NCI-H2107 treated with DMSO at 0.1 percent for 48 hours (cell line): ENCODE results near the gene LRRC17.
A peak's percentile ranks its signal among the peaks of the same experiment; 100 is the strongest.

ENCODE experiments used
- DNase-seq: peaks from one replicate; lab custom pipeline; 2025; ENCODE audit not compliant: unreplicated experiment; lab: John Stamatoyannopoulos, UW

Gene LRRC17

DNA sequence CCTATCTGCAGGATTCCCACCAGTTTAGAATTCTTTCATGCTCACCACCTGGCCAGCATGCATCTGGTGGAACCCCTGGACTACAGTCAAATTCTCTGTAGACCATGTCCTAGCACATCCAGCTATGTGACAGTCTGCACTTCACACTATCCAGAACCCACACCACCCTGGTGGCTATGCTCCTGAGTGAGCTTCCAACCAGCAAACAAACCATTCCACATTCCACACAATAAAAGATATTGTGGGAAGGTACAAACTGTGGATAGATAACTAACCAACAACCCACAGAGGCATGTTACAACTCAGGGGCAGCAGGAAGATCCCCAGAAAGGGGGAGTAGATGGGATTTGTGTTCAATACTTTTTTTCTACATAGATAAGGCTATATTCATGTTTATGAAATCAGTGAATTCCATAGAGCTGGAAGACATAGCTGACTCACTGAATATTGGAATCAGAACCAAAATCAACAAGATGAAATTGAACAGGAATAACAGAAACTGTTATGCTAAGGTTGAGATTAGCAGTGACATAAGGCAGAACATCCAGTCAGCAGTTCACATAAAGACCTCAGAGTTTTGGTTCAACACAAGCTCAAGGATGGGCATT, 72.5 kb downstream of the LRRC17 start:
- DNase-seq, result no peak

DNA sequence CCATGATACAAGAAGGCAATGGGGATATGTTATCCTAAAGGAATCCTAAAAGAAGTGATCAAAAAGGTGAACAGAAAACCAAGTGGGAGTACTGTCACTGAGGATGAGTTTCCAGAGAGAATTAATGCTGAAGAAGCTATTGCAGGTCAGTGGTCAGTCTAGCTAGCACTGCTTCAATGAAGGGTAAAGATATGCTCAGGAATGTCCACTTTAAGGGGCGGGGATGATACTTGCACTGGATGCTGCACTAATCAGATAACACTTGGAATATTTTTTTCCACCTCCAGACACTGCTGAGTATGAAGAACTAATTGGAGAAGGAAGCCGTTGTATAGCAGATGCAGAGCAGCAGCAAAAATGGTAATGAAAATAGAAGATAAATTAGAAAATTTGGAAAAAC, 75.3 kb downstream of the LRRC17 start:
- no peak for DNase-seq

DNA sequence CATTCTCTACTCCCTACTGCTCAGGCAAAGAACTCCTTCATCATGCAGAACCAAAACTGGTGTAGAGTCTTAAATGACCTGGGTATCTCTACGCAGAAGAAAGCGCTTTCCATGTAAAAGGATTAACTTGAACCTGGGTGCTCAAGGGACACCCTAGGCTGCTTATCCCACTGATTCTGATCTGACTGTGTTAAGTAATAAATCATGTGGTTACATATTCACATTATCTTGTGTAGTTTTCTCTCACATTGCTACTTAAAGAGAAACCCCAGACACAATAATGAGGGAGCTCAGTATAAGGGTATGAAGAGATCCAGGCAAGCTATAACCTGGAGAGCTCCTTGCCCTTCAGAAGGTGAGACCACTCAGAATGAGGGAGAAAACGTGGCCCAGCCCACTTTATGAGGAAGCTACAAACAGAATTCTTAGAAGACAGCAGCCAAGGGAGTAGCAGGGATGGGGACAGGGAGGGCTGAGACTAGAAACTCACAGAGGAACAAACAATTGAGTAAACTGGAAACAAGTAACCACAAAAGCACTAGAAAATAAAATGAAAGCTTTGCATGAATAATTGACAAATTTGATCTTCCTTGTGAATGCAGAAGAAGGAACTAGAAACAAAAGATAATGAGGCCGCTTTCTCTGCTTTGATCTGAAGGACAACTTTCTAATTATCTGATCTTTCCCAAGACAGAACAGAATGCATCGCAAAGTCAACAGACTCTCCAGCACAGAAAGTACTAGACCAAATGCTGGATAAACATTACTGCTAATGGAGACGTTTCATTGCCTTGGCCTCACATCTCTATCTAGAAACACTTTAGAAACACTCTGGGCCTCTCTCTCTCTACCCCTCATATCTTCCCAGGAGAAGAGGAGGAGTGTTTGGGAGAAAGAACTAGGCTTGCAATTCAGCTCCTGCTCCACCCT, 76.1 kb downstream of the LRRC17 start:
- DNase-seq, result no peak

DNA sequence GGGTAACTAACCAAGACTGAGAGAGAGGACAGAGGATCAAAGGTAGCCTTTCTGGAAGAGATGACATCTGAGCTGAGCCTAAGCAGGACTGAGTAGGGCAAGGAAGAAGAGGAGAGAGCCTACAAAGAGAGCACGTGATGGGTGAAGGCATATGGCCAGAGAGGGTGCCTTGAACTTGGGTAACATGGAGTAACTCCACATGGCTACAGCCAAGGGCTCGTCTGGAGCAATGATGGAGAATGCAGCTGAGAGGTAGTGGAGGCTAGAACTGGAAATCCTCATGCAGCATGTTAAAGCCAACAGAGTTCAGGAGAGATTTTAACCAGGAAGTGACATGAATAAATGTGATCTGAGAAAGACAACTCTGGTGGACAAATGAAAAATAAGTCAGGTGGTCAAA, 77.8 kb downstream of the LRRC17 start:
- no peak for DNase-seq

DNA sequence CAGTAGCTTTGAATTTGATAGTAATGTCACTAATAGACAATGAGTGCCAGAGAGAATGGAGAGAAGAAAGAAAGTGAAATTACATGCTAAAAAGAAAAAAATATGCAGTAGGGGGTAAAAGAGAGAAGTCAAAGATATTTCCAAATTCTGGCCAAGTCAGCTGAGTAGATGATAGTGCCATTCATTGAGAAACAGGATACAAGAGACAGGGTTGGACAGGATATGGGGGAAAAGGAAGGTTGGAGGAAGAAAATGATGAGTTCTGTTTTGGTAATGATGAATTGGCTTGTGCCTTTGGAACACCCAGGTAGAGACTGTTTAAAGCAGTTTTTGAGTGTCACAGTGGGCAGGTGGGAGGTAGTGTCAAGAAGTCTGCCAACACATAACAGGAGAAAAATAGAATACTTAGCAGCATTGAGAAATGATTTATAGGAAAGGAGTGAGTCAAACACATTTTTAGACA, 78.3 kb downstream of the LRRC17 start:
- DNase-seq, result no peak

- peak; percentile 58 for DNase-seq
Observed at GRCh38 chr7:102991540-102992214, 78.9 kb downstream of the LRRC17 start.

- DNase-seq, result no peak
Observed at GRCh38 chr7:102992509-102992937, 79.7 kb downstream of the LRRC17 start.

GRCh38 chr7:102992938-102993717, 80.3 kb downstream of the LRRC17 start:
- no peak for DNase-seq

- DNase-seq, result no peak
Observed at GRCh38 chr7:102993718-102994029, 80.9 kb downstream of the LRRC17 start.

GRCh38 chr7:102994567-102994966, 81.8 kb downstream of the LRRC17 start:
- DNase-seq, result no peak
